ENCODE measurements around the gene TRMT13.
A peak's percentile ranks its signal among the peaks of the same experiment; 100 is the strongest.

Gene TRMT13

DNA sequence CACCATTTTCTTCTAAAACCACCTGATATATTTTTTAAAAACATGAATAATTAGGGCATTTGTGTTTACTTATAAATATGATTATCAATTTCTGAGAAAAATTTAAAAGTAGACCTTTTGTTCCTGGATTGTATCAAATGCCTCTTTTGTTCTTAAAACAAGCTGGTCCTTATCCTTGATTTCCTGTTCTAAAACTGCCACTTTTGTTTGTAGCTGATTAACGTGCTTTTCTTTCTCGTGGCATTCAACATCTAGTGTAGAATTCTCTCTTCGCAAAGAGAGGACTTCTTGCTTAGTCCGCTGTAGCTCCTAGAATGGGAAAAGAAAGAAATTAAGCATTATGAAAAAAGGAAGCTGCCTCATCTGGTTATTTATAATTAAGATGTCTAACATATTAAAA, 25.3 kb upstream of the TRMT13 start:
- TF ChIP-seq, protein P1, sequence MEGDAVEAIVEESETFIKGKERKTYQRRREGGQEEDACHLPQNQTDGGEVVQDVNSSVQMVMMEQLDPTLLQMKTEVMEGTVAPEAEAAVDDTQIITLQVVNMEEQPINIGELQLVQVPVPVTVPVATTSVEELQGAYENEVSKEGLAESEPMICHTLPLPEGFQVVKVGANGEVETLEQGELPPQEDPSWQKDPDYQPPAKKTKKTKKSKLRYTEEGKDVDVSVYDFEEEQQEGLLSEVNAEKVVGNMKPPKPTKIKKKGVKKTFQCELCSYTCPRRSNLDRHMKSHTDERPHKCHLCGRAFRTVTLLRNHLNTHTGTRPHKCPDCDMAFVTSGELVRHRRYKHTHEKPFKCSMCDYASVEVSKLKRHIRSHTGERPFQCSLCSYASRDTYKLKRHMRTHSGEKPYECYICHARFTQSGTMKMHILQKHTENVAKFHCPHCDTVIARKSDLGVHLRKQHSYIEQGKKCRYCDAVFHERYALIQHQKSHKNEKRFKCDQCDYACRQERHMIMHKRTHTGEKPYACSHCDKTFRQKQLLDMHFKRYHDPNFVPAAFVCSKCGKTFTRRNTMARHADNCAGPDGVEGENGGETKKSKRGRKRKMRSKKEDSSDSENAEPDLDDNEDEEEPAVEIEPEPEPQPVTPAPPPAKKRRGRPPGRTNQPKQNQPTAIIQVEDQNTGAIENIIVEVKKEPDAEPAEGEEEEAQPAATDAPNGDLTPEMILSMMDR (IDR thresholded peaks at IDR 0.05; ENCODE audit: low read length, missing control alignments) = no peak
- no peak overlapping the region for H3K4me3 ChIP-seq (replicated peaks; ENCODE audit: low read depth, low read length)
- DNase-seq (ENCODE audit: low read depth) = no peak

DNA sequence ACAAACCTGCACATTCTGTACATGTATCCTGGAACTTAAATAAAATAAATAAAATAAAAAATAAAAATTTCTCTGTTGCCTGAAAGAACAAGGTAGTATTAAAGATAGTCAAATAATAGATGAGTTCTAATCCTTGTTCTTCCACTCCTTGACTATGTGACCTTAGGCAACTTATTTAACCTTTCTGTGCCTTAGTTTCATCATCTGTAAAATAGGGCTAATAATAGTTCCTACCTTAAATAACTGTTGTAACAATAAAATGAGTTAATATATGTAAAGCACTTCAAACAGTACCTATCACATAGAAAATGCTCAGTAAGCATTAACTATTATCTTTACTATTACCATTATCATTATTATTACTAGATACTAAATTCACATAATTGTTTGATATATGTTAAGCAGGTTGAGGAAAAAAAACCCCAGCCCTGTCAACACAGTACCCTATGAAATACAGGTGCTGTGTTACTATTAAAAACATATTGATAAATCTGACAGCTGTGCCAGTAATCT, 23.4 kb upstream of the TRMT13 start:
- DNase-seq (ENCODE audit: low read depth) = no peak
- TF ChIP-seq, protein P1 (IDR thresholded peaks at IDR 0.05; ENCODE audit: low read length, missing control alignments) = no peak
- H3K4me3 ChIP-seq (replicated peaks; ENCODE audit: low read depth, low read length) = no peak overlapping the region

DNA sequence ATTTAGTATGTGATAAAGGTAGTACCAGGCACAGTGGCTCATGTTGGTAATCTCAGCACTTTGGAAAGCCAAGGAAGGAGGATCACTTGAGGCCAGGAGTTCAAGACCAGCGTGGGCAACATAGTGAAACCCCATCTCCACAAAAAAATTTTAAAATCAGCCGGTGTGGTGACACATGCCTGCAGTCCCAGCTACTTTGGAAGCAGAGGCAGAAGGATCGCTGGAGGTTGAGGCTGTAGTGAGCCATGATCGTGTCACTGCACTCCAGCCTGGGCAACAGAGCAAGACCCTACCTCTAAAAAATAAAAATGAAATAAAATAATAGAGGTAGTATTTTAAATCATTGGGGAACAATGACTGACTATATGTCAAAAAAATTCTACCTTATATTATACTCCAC, 17.4 kb upstream of the TRMT13 start:
- TF ChIP-seq, protein P1 (IDR thresholded peaks at IDR 0.05; ENCODE audit: low read length, missing control alignments) = no peak
- no peak for DNase-seq (ENCODE audit: low read depth)
- H3K4me3 ChIP-seq (replicated peaks; ENCODE audit: low read depth, low read length) = no peak overlapping the region

DNA sequence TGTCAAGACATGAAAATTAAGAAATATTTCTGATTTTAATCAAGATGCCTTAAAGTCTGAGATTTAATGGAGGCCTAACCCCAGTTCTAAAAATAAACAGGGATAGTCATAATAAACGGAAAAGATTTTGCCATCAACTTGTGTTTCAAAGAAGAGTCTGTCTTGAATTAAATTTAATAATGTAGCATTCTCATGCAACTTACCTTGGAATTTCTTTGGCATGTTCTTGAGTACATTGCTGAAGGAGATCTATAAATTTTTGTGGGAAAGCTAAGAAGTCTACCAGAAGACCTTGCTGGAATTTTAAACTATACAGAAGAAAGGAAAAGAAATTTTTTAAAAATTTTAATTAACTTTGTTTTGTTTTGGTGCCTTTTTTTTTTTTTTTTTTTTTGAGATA, 10.8 kb upstream of the TRMT13 start:
- TF ChIP-seq, protein P1 (IDR thresholded peaks at IDR 0.05; ENCODE audit: low read length, missing control alignments) = no peak
- H3K4me3 ChIP-seq (replicated peaks; ENCODE audit: low read depth, low read length) = no peak overlapping the region
- DNase-seq (ENCODE audit: low read depth) = no peak

DNA sequence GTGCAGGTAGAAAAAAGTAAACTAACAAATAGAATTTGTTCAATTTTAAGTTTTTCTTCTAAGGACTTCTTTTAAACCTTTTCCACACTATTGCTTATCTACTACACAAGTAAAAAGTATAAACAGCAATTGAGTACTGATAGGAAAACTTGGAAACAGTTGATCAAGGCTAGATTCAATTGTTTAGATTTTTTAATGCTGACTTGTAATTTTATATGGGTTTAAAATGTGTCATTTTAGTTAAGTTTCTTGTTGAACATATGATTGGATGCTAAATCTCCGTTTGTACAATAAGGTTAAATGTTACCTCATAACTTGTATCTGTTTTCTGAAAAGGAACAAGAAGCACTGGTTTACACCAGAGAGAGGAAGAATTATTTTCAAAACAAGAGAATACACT, 5.7 kb upstream of the TRMT13 start:
- no peak overlapping the region for H3K4me3 ChIP-seq (replicated peaks; ENCODE audit: low read depth, low read length)
- TF ChIP-seq, protein P1 (IDR thresholded peaks at IDR 0.05; ENCODE audit: low read length, missing control alignments) = no peak
- DNase-seq (ENCODE audit: low read depth) = no peak

DNA sequence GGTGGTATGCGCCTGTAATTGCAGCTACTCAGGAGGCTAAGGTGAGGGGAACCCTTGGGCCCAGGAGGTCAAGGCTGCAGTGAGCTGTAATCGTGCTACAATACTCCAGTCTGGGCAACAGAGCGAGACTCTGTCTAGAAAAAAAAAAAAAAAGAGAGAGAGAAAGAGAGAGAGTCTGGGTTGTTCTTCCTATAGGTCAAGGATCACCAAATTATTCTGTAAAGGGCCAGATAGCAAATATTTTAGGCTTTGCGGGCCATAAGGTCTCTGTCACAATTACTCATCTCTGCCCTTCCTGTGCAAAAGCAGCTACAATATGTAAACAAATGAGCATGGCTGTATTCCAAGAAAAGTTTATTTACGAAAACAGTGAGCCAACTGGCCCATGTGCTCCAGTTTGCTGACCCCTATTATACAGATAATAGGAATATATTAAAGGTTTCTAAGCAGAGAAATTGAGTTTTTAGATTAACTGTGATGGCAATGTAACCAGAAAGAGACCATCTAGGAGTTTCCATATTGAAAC, 2.3 kb upstream of the TRMT13 start:
- DNase-seq (ENCODE audit: low read depth) = peak; percentile 29
- H3K4me3 ChIP-seq (replicated peaks; ENCODE audit: low read depth, low read length) = no peak overlapping the region

More for the DNA sequence above, 2.3 kb upstream of the TRMT13 start:
- TF ChIP-seq, protein P1 (IDR thresholded peaks at IDR 0.05; ENCODE audit: low read length, missing control alignments) = no peak

Data from fibroblast of pulmonary artery (primary cell).